GM21786 (cell line): ENCODE measurements around the gene ZFPM1.
A peak's percentile ranks its signal among the peaks of the same experiment; 100 is the strongest.

ENCODE experiments used
- ATAC-seq: cut with Tn5 transposase; IDR thresholded peaks from one replicate; pipeline ENCODE4 v1.9.1; 2021; ENCODE audit not compliant: unreplicated experiment

ZFPM1 gene

DNA sequence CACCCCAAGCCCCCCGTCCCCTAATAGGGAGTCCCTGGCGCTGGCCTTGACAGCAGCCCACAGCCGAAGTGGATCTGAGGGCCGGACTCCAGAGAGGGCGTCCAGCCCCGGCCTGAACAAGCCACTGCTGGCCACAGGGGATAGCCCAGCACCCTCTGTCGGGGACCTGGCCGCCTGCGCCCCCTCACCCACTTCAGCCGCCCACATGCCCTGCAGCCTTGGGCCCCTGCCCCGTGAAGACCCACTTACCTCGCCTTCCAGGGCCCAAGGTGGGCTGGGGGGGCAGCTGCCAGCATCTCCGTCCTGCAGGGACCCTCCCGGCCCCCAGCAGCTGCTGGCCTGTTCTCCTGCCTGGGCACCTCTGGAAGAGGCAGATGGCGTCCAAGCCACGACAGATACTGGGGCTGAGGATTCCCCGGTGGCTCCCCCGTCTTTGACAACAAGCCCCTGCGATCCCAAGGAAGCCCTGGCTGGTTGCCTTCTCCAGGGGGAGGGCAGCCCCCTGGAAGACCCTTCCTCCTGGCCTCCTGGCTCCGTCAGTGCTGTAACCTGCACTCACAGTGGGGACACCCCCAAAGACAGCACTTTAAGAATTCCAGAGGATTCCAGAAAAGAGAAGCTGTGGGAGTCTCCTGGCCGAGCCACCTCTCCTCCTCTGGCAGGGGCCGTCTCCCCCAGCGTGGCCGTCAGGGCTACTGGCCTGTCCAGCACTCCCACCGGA, 19.3 kb upstream of the ZFPM1 start:
- no peak for ATAC-seq

DNA sequence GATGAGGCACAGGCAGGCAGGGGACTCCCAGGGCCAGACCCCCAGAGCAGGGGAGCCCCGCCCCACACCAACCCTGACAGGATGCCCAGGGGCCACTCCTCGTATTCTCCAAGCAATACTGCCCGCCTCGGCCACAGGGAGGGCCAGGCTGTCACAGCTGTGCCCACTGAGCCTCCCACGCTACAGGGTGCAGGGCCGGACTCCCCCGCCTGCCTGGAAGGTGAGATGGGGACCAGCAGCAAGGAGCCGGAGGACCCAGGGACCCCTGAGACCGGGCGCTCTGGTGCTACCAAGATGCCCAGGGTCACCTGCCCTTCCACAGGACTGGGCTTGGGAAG, 18.8 kb upstream of the ZFPM1 start:
- ATAC-seq: no peak

DNA sequence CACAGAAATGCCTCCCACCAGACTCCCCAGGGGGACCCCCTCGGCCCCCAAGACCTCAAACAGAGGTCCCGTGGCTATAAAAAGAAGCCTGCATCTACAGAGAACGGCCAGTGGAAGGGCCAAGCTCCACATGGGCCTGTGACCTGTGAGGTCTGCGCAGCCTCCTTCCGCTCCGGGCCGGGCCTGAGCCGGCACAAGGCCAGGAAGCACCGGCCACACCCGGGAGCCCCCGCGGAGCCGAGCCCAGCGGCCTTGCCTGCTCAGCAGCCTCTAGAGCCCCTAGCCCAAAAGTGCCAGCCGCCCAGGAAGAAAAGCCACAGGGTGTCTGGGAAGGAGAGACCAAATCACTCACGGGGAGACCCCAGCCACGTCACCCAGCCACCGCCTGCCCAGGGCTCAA, 18.3 kb upstream of the ZFPM1 start:
- ATAC-seq: no peak

DNA sequence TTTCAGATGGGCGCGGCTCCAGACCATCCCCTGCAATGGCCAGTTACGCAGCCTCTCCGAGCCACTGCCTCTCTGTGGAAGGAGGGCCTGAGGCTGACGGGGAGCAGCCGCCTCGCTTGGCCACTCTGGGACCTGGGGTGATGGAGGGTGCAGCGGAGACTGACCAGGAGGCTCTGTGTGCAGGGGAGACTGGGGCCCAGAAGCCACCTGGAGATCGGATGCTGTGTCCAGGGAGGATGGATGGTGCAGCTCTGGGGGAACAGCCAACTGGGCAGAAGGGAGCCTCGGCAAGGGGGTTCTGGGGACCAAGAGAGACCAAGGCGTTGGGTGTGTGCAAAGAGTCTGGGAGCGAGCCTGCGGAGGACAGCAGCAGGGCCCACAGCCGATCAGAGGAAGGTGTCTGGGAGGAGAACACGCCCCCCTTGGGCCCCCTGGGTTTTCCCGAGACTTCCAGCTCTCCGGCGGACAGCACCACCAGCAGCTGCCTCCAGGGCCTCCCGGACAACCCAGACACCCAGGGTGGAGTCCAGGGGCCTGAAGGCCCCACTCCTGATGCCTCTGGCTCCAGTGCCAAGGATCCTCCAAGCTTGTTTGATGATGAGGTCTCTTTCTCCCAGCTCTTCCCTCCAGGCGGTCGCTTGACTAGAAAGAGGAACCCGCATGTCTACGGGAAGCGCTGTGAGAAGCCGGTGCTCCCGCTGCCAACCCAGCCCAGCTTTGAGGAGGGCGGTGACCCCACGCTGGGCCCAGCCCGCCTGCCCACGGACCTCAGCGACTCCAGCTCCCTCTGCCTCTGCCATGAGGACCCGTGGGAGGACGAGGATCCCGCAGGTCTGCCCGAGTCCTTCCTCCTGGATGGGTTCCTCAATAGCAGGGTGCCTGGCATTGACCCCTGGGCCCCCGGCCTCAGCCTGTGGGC, 17.4 kb upstream of the ZFPM1 start:
- no peak for ATAC-seq

DNA sequence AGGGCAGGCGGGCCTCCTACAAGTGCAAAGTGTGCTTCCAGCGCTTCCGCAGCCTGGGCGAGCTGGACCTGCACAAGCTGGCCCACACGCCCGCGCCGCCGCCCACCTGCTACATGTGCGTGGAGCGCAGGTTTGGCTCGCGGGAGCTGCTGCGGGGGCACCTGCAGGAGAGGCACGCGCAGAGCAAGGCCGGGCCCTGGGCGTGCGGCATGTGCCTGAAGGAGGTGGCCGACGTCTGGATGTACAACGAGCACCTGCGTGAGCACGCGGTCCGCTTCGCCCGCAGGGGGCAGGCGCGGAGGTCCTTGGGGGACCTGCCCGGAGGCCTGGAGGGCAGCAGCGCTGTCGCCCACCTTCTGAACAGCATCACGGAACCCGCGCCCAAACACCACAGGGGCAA, 16.3 kb upstream of the ZFPM1 start:
- no peak for ATAC-seq

DNA sequence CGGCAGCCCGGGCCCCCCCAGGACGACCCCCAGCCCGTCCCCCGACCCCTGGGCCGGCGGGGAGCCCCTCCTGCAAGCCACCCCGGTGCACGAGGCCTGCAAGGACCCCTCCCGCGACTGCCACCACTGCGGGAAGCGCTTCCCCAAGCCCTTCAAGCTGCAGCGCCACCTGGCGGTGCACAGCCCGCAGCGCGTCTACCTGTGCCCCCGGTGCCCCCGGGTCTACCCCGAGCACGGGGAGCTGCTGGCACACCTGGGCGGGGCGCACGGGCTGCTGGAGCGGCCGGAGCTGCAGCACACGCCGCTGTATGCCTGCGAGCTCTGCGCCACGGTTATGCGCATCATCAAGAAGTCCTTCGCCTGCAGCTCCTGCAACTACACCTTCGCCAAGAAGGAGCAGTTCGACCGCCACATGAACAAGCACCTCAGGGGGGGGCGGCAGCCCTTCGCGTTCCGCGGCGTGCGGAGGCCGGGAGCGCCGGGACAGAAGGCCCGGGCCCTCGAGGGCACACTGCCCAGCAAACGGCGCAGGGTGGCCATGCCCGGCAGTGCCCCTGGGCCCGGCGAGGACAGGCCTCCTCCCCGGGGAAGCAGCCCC, 15.6 kb upstream of the ZFPM1 start:
- no peak for ATAC-seq

DNA sequence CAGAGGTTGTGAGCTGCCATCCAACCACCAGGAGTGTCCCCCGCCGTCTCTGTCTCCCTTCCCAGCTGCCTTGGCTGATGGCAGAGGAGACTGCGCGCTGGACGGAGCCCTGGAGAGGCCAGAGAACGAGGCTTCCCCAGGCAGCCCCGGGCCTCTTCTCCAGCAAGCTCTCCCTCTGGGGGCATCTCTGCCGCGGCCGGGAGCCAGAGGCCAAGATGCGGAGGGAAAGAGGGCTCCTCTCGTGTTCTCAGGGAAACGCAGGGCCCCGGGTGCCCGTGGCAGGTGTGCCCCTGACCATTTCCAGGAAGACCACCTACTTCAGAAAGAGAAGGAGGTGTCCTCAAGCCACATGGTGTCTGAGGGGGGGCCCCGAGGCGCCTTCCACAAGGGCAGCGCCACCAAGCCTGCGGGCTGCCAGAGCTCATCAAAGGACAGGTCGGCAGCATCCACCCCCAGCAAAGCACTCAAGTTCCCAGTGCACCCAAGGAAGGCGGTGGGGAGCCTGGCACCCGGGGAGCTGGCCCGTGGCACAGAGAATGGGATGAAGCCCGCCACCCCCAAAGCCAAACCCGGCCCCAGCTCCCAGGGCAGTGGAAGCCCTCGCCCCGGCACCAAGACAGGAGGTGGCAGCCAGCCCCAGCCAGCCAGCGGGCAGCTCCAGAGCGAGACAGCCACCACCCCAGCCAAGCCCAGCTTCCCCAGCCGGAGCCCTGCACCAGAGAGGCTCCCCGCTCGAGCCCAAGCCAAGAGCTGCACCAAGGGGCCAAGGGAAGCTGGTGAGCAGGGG, 14.8 kb upstream of the ZFPM1 start:
- ATAC-seq: no peak

DNA sequence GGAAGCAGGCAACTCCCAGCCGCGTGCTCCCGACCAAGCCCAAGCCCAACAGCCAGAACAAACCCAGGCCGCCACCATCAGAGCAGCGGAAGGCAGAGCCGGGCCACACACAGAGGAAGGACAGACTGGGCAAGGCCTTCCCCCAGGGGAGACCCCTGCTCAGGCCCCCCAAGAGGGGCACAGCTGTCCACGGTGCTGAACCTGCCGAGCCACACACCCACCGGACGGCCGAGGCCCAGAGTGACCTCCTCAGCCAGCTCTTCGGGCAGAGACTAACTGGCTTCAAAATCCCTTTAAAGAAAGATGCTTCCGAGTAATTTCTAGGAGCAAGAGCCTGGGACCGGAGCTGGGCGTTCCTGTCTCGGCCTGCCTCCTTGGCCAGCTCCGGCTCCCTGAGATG, 14.1 kb upstream of the ZFPM1 start:
- ATAC-seq: no peak

DNA sequence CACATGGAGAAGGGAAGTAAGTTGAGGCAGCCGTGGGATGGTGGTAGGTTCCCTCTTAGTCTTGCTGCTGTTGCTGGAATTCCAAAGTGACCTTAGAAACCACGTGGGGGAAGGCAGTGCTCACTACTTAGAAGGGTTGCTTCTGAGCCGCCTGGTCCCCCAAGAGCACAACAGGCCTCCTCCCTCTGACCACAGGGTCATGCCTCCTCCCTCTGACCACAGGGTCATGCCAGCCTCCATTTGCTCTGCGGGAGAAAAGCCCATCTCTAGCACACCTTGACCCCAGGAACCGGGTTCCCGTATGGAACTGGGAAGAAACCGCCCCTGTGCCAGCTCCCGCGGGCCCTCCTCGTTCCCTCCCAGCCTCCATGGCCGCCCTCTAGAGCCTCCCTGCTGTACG, 13.4 kb upstream of the ZFPM1 start:
- no peak for ATAC-seq

DNA sequence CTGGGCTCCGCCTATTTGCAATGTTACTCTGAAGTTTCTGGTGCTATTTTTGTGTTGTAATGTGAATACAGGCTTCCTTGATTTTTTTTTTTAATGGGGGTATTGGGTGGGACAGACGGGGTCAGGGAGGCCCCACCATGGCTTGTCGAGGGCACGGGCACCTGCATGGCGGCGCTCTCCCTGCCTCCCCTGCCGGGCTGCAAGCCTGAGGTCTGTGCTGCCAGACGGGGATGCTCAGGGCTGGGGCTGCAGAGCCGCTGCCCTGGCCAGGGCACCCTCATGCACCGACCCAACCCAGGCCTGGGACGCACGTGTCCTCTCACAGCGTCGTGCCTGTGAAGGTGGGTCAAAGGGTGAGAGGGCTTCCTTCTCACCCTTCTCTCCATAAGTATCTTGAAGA, 13.0 kb upstream of the ZFPM1 start:
- no peak for ATAC-seq

DNA sequence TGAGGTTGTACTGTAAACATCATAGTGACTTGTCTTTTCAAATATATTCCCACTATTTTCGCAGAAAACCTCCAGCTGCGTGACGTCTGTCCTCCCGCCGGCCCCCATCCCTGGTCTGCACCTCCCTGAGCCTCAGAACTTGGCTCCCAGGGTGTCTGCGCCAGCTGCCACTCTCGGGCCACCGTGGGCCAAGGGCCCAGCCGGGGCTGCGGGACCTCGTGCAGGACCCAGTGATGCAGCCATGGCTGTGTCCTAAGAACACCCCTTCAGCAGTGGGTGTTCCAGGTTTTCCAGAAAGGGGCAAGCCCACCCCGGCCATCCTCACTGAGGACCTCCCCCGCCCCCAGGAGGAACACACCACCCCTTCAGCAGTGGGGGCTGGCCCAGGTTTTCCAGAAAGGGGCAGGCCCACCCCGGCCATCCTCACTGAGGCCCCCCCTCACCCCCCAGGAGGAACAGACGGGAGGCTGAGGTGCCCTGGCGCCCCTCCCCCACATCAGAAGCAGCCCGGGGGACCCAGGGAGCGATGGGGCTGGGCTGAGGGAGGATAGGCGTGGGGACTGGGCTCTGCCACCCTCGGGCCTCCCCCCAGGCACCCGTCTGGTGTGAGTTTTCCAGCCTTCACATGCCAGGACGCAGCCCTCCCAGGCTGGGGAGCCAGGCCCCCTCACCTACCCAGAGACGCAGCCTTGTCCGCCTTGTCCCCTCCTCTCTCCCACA, 12.2 kb upstream of the ZFPM1 start:
- ATAC-seq: no peak

DNA sequence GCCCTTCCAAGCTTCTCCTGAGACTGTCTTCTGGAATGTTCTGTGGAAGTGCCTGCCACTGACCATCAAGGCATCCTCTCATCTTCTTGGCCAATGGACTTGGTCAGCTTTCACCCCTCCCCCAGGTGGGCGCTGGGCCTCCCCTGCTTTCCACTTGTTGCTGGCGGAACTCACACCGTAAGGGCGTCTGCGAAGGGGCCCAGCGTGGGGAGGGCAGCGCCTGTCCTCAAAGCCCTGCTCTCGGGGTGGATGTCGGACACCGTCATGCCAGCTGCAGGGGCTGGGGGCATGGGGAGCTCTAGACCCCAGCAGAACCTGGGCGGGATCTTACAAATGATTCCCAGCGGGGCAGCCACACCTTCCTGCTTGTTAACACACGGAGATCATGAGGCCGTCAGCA, 11.6 kb upstream of the ZFPM1 start:
- ATAC-seq: no peak

DNA sequence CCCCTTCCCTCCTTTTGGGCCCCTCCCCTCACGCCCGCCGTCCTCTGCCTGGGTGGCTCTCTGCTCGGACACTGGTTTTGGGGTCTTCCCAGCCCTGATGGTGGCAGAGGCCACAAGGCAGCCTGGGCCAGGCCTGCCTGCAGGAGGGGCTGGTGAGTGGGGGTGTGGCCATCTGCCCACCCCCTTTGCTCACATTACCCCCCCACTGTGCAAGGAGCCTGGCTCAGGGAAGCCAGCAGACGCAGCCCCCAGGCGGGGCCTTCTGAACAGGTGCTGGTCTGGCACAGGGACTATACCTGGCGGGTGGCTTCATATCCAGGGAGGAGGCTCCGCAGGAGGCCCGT, 10.7 kb upstream of the ZFPM1 start:
- ATAC-seq: no peak

DNA sequence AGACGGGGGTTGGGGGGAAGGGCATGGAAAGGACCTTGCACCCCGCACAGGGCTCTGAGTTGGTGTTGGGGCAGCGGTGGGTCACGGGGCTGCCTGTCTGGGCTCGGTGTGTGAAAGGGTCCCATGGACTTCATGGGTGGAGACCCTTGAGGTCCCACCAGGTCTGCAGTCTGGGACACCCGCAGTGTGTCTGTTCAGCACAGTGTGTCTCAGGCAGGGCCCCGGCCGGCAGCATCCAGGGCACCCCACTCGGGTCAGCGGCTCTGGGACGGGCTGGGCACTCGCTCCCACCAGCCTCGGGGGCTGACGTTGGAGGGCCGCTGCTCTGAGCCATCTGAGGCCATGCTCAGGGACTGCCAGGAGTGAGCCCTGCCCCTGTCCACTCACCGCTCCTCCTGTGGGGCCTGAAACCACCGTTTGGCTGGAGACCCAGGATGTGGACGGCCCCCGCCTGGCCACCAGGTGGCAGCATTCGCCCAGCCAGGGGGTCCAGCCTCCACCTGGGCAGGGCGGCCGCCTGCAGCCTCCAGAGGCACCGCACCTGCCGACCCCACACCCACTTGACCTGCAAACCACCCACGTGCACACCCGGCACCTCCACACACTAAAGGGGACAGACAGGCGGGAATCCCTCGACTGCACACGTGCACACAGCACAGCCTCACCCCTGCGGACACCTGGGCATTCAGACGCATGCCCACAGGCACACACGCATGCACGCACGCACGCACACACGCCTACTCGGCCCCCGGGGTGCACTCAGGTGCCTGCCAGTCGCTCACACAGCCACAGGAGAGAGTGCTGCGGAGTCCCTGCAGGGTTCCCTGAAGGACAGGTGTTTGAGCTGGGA, 10.1 kb upstream of the ZFPM1 start:
- ATAC-seq: peak; percentile 55

DNA sequence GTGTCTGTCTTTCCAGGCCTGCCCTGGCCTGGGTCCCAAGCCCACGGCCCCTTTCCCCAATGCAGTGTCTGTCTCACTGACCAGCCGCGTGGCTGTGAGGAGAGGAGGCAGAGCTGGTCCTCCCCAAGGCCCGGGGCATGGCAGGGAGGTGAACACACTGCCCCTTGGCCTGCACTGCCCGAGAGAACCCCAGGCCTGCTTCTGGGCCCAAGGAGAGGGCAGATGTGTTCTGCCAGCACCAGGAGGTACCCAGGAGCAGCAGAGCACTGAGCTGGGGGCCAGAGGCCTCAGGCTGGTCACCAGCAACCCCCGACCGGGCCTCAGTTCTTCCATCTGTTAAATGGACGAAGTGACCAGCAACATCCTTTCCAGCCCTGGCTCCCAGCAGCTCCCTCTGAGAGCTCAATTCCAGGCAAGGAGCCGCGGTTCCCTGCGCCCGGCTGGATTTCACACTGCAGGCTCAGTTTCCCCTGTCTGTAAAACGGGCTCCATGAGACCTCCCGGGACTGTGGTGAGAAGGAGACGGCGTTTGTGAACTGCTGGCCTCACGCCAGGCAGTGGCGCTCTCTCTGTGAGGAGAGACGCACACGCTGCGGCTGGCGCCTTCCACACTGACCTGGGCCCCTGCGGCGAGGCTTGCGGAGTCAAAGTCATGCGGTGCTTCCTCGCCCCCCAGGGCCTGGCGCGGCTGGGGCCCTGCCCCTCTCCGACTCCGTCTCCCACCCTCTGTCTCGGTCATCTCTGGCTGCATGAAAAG, 8.1 kb upstream of the ZFPM1 start:
- ATAC-seq: no peak

DNA sequence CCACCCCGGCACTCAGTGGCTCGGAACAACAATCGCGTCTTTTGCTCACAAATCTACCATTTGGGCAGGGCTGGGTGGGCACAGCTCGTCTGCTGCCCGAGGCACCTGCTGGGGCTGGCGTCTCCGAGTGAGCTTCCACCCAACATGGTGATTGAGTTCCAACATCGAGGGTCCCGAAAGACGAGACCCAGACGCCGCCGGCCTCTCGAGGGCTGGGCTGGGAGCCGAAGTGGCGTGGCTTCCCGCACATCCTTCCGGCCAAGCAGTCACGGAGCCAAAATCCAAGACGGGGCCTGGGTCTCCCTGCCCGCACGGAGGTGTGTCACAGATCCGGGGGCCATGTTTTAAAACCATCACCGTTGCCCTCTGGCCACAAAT, 7.5 kb upstream of the ZFPM1 start:
- ATAC-seq: no peak

DNA sequence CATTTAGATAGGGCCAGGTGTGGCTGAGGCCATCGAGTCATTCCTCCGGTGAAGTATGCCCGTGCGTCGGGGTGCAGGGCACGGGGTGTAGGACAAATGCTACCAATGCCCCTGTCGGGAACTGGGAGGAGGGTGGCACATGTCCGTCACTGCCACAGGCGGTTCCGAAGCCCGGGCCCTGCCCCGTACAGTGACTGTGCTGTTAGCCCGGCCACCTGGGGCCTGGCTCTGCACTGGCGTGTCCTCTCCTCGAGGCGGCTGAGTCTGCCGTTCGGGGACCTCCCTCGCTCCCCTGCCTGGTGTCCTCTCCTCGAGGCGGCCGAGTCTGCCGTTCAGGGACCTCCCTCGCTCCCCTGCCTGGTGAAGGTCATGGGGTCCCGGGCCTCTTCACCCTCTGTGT, 7.0 kb upstream of the ZFPM1 start:
- ATAC-seq: no peak

DNA sequence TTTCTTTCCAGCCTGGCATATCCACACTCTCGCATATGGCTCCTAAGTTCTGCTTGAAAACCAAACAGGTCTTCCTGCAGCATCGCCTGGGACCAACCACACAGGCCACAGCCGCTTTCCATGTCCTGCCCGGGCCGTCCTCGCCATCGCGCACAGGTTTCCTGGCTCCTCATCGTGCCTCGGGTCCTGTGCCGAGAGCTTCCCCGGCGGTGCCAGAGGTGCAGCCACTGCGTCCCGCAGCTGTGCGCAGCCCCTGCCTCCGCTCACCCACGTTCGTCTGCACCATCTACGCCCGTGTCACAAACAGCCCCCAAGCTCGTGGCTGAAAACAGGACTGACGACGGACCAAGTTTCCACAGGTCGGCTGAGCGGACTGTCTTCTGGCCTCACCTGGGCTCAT, 6.3 kb upstream of the ZFPM1 start:
- ATAC-seq: no peak

DNA sequence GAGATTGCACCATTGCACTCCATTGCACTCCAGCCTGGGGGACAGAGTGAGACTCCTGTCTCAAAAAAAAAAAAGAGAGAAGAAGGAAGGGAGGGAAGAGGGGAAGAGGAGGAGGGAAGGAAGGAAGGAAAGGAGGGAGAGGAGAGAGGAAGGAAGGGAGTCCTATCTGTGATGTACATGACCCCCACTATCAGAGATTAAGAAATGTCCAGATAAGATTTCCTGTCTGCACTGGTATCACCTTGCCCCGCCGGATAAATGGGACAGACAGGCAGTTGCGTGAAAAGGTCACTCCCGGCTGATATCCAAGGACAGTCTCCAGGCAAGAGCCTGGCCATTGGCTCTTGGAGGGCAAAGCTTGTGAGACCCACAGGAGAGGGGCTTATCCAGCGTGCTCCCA, 5.2 kb upstream of the ZFPM1 start:
- no peak for ATAC-seq
